WERI-Rb-1 (cell line): Measurements from ENCODE around the gene EPB41.

Experiments used
- DNase-seq: peaks from one replicate; pipeline ENCODE4 v3.0.0-alpha.2; 2020
- H3K27ac ChIP-seq: fragments of 250-450 bp; sonication (Bioruptor Pico); 2 replicates; pipeline ENCODE4 v1.5.1; 2020; ENCODE audit warnings: mild to moderate bottlenecking, moderate library complexity
- H3K27me3 ChIP-seq: fragments of 250-450 bp; sonication (Bioruptor Pico); 2 replicates; pipeline ENCODE4 v1.5.1; 2021; ENCODE audit warnings: mild to moderate bottlenecking, low read depth, moderate library complexity; ENCODE audit not compliant: insufficient read depth, severe bottlenecking
- H3K36me3 ChIP-seq: fragments of 250-450 bp; sonication (Bioruptor Pico); 2 replicates; pipeline ENCODE4 v1.5.1; 2020; ENCODE audit warnings: mild to moderate bottlenecking, moderate library complexity
- H3K4me3 ChIP-seq: 2 replicates; pipeline ENCODE4 v1.5.1; 2011; ENCODE audit warnings: low read depth, mild to moderate bottlenecking, control low read depth, low read length
- H3K9me3 ChIP-seq: fragments of 250-450 bp; sonication (Bioruptor Pico); 2 replicates; pipeline ENCODE4 v1.5.1; 2021; ENCODE audit warnings: mild to moderate bottlenecking, moderate library complexity; ENCODE audit not compliant: severe bottlenecking
- TF ChIP-seq, protein P1 (sequence below): IDR thresholded peaks from 2 replicates; pipeline ENCODE4 v1.5.1; 2011; ENCODE audit warnings: low read depth, mild to moderate bottlenecking, control low read depth, inconsistent platforms, low read length

EPB41 gene

DNA sequence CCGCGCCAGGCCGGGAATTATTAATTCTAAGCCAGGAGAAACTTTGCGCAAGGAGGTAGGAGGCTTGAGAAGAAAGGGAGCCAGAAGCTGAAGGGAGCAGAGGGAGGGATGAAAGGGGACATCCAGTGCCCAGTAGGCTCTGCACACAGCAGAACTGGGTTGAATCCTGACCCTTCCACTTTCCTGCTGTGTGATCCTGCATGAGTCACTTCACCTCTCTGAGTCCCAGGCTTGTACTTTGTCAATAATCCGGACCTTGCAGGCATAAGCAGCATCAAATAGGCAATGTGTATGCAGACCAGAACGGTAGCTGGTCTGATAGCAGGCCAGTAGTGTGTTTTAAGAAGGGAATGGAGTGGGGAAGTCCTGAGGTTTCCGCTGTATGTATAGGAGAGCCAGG is 25.5 kb upstream of the EPB41 start:
- Histone ChIP-seq H3K27me3 (no peaks in the 10 kb centered on the region), H3K36me3 (no peaks in the 10 kb centered on the region), H3K4me3 (no peak overlapping the region), H3K9me3 (no peaks in the 10 kb centered on the region), H3K27ac (no peak overlapping the region)
- TF ChIP-seq, protein P1, sequence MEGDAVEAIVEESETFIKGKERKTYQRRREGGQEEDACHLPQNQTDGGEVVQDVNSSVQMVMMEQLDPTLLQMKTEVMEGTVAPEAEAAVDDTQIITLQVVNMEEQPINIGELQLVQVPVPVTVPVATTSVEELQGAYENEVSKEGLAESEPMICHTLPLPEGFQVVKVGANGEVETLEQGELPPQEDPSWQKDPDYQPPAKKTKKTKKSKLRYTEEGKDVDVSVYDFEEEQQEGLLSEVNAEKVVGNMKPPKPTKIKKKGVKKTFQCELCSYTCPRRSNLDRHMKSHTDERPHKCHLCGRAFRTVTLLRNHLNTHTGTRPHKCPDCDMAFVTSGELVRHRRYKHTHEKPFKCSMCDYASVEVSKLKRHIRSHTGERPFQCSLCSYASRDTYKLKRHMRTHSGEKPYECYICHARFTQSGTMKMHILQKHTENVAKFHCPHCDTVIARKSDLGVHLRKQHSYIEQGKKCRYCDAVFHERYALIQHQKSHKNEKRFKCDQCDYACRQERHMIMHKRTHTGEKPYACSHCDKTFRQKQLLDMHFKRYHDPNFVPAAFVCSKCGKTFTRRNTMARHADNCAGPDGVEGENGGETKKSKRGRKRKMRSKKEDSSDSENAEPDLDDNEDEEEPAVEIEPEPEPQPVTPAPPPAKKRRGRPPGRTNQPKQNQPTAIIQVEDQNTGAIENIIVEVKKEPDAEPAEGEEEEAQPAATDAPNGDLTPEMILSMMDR, result no peak
- DNase-seq, result no peak

DNA sequence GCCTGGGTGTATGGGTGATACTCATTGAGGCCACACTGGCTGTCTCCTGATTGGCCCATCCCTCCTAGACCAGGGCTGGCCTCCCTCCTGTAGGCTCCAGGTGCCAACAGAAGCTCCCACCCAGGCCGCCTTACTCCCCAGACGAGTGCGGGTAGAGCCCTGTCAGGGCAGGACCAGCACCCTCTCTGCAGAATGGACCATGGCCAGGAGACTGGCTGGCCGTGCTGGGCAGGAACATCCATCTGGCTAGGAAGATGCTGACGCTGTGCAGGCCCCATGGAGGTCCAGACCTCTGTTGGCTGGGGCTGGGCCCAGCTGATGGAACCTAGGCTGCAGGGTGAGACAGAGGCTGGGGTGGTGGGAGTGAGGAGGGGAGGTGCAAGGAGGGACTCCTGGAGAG is 25.0 kb upstream of the EPB41 start:
- Histone ChIP-seq H3K27me3 (no peaks in the 10 kb centered on the region), H3K4me3 (no peak overlapping the region), H3K36me3 (no peaks in the 10 kb centered on the region), H3K27ac (no peak overlapping the region), H3K9me3 (no peaks in the 10 kb centered on the region)
- TF ChIP-seq, protein P1, result no peak
- DNase-seq, result no peak

- Histone ChIP-seq H3K9me3 (no peaks in the 10 kb centered on the region), H3K27ac (peak overlapping the region; percentile 47), H3K36me3 (no peaks in the 10 kb centered on the region), H3K4me3 (no peak overlapping the region; the same call in 1 of the 2 replicates), H3K27me3 (no peaks in the 10 kb centered on the region)
- no peak for DNase-seq
- TF ChIP-seq, protein P1, result no peak
Measured at GRCh38 chr1:28890435-28890834, 23.9 kb upstream of the EPB41 start.

GRCh38 chr1:28890836-28891235 is 23.5 kb upstream of the EPB41 start:
- H3K4me3 ChIP-seq, result no peak overlapping the region
- no peak overlapping the region for H3K27ac ChIP-seq
- H3K27me3 ChIP-seq, result no peaks in the 10 kb centered on the region
- TF ChIP-seq, protein P1, result no peak
- no peak for DNase-seq
- no peaks in the 10 kb centered on the region for H3K36me3 ChIP-seq
- H3K9me3 ChIP-seq, result no peaks in the 10 kb centered on the region

DNA sequence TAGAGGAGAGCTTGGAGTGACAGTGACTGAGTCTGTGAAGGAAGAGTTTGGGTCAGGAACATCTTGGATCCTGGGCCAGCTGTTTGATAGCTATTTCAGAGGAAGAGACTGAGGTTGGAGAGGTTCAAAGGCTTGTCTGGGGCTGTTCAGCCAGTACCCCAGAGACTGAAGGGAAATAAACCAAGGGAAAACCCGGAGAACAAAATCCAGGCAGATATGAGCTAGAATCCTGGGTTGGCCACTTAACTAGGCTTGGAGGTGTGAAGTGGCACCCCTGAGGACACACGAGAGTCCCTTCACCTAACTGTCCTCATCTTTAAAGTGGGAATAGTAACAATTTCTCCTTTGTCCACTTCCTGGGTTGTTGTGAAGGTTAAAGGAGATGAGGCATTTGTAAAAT is 23.1 kb upstream of the EPB41 start:
- no peaks in the 10 kb centered on the region for H3K36me3 ChIP-seq
- DNase-seq, result no peak
- TF ChIP-seq, protein P1, result no peak
- H3K27ac ChIP-seq, result no peak overlapping the region
- no peaks in the 10 kb centered on the region for H3K9me3 ChIP-seq
- H3K27me3 ChIP-seq, result no peaks in the 10 kb centered on the region
- no peak overlapping the region for H3K4me3 ChIP-seq

DNA sequence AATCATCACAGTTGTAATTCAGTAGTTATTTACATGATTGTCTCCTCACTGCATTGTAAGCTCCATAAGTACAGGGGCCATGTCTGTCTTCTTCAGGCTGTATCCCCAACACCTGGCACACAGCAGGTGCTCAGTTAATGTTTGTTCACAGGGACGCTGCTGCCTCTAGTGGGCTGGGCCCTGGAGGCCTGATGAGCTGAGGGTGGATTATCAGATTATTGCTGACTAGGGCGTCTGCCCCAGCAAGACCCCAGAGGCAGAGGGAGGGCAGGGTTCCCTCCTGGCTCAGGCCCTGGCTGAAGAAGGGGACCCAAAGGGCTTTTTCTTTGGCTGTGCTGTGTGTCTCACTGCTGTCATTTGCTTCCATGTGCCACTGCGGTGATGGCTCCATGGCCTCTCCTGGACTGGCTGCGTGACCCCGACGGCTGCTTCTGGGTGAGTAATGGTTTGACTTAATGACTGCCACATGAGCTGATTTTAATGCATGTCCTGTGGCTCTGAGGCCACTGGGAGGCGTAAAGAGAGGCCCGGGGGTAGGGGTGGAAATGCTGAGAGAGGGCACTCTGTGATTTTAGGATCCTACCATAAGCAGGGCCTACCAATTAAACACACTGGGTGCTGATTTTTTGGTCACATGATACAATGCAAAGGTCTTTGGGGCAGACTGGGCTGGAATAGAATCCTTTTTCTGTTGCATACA is 20.8 kb upstream of the EPB41 start:
- TF ChIP-seq, protein P1, result peak; percentile 44; the same call in 1 of the 2 replicates
- Histone ChIP-seq H3K27me3 (no peaks in the 10 kb centered on the region), H3K36me3 (no peaks in the 10 kb centered on the region), H3K27ac (peak overlapping the region; percentile 50), H3K4me3 (no peak overlapping the region), H3K9me3 (no peaks in the 10 kb centered on the region)
- peak; percentile 68 for DNase-seq
